Ovary (tissue), 9 donors: ENCODE data around the gene SAMD9L. TPM values are rescaled to one million over a fixed set of nuclear protein-coding genes. Genes with fewer than 3 reads are reported as not detected.
"Not testable (repeated sequence)": the region's sequence is repeated elsewhere in the genome, so short reads cannot be mapped to it uniquely, and the experiment has no call there.

ENCODE experiments used
- DNase-seq, 5 donors: peaks; one replicate each; pipeline ENCODE4 v3.0.0-alpha.2; 2019 to 2020
- H3K27ac ChIP-seq, 2 donors: fragments of 200-600 bp; one replicate each; pipeline versions ENCODE4 v1.5.1 to v1.8.0; 2019 to 2022
- H3K27me3 ChIP-seq: fragments of 200-600 bp; one replicate; pipeline ENCODE4 v1.8.0; 2022
- H3K36me3 ChIP-seq: fragments of 200-600 bp; sonication (generic); one replicate; pipeline ENCODE4 v1.5.1; 2019
- H3K4me1 ChIP-seq: one replicate; pipeline ENCODE4 v1.8.1; 2013; ENCODE audit warnings: mild to moderate bottlenecking, moderate library complexity; ENCODE audit not compliant: insufficient read depth
- H3K4me3 ChIP-seq: fragments of 200-600 bp; sonication (generic); one replicate; pipeline ENCODE4 v1.5.1; 2017
- H3K9me3 ChIP-seq, 2 donors: fragments of 200-600 bp in 1 of 2; sonication (generic) in 1 of 2; one replicate each; pipeline versions ENCODE4 v1.5.1 to v1.8.1; 2013 to 2019; ENCODE audit warnings: mild to moderate bottlenecking in 1 of 2, moderate library complexity in 1 of 2
- EP300 ChIP-seq: sonication (generic); formaldehyde crosslinking; IDR thresholded peaks from one replicate; pipeline ENCODE4 v1.6.1; 2017; ENCODE audit warnings: antibody characterized with exemption
- POLR2A ChIP-seq: fragments of 450-650 bp; IDR thresholded peaks from one replicate; pipeline ENCODE4 v1.6.1; 2017; ENCODE audit warnings: antibody characterized with exemption, mild to moderate bottlenecking, moderate library complexity
- WGBS, 3 donors: extraction: QIAGEN DNeasy Blood & Tissue Kit in 1 of 3; methylation state at CpG; one replicate each; pipeline versions ENCODE4 v1.1.5 to v1.1.7; 2013 to 2017; 5-methylcytosine and 5-hydroxymethylcytosine counted together
- intact Hi-C, 4 donors: fragments of 100-400 bp; cut with DNase I; formaldehyde crosslinking; loops; one replicate each; pipeline versions ENCODE4 v1.11.0 to v1.15.1; 2022 to 2023
- polyA plus RNA-seq, 2 donors: library from polyadenylated mRNA; stranded (reverse); fragments of 200-250 nt in 1 of 2; fragments of 350-450 nt in 1 of 2; fragmentation: Illumina TruSeq in 1 of 2; extraction: RNeasy Lipid Tissue Mini Kit (QIAGEN cat#74804) in 1 of 2; gene quantifications; one replicate each; pipeline ENCODE4 v1.2.3, GENCODE V29; 2013 to 2014
- total RNA-seq, 7 donors: library from RNA; depleted of rRNA in 2 of 7; stranded (reverse); fragments of >200 nt in 2 of 7; fragmentation: NEBNext Ultra II Directional in 3 of 7; extraction: Animal tissue kit (Norgen Biotek cat#: 25700) in 3 of 7; gene quantifications; one replicate each; pipeline versions ENCODE4 v1.1.0 to v1.2.4, GENCODE V29; 2016 to 2023
- TF ChIP-seq, protein P1 (sequence below), 3 donors: fragments of 450-650 bp in 2 of 3; fragments of 200-600 bp in 1 of 3; IDR thresholded peaks; one replicate each; pipeline versions ENCODE4 v1.5.1 to v1.8.0; 2016 to 2022; ENCODE audit warnings: antibody characterized with exemption in 3 of 3, mild to moderate bottlenecking in 1 of 3
- donor health status: DM: no; HTN: no; CAD: no; lungs with moderate emphysema.
- donor health status: DM: no; HTN: no; CAD: no.
- donor health status: Bipolar disorder and iron deficiency.
- donor health status: DM: yes; HTN: yes; CAD: no.
- donor health status: DM: no; HTN: no; CAD: no.
- donor health status: DM: yes; HTN: yes; CAD: no.

Gene SAMD9L
- total and polyA plus RNA-seq, 9 donors: 4.2 to 18.5 (median 8.7) TPM

- 91 to 96% (median 95%) methylated on average over 4 of the region's 4 CpGs for whole genome bisulfite sequencing, 3 donors
- Histone ChIP-seq H3K4me3 (no peak overlapping the region), H3K9me3 (peaks cover 0 to 33% of the 10 kb centered on the region in 2 donors), H3K27ac (no peak overlapping the region), H3K27me3 (no peaks in the 10 kb centered on the region), H3K4me1 (no peaks in the 10 kb centered on the region), H3K36me3 (no peaks in the 10 kb centered on the region)
- DNase-seq: no peak
- TF ChIP-seq POLR2A (no peak), EP300 (no peak)
- TF ChIP-seq, protein P1, sequence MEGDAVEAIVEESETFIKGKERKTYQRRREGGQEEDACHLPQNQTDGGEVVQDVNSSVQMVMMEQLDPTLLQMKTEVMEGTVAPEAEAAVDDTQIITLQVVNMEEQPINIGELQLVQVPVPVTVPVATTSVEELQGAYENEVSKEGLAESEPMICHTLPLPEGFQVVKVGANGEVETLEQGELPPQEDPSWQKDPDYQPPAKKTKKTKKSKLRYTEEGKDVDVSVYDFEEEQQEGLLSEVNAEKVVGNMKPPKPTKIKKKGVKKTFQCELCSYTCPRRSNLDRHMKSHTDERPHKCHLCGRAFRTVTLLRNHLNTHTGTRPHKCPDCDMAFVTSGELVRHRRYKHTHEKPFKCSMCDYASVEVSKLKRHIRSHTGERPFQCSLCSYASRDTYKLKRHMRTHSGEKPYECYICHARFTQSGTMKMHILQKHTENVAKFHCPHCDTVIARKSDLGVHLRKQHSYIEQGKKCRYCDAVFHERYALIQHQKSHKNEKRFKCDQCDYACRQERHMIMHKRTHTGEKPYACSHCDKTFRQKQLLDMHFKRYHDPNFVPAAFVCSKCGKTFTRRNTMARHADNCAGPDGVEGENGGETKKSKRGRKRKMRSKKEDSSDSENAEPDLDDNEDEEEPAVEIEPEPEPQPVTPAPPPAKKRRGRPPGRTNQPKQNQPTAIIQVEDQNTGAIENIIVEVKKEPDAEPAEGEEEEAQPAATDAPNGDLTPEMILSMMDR (IDR thresholded peaks at IDR 0.05): no peak
- intact Hi-C loops: no loop called here
Measured at GRCh38 chr7:93138576-93138975, 9.6 kb downstream of the SAMD9L start.

- intact Hi-C loops: no loop called here
- H3K36me3 ChIP-seq: no peaks in the 10 kb centered on the region
- H3K27me3 ChIP-seq: no peaks in the 10 kb centered on the region
- no peaks in the 10 kb centered on the region for H3K4me1 ChIP-seq
- peaks cover 0 to 19% of the 10 kb centered on the region in 2 donors for H3K9me3 ChIP-seq
- no peak overlapping the region for H3K27ac ChIP-seq
- H3K4me3 ChIP-seq: no peak overlapping the region
- no peak for DNase-seq
- no peak for TF ChIP-seq POLR2A
- TF ChIP-seq, protein P1 (IDR thresholded peaks at IDR 0.05): no peak
- no peak for TF ChIP-seq EP300
- WGBS, 3 donors: 92 to 100% (median 98%) methylated on average over 1 of the region's 1 CpG
Measured at GRCh38 chr7:93133005-93133404, 15.2 kb downstream of the SAMD9L start.

DNA sequence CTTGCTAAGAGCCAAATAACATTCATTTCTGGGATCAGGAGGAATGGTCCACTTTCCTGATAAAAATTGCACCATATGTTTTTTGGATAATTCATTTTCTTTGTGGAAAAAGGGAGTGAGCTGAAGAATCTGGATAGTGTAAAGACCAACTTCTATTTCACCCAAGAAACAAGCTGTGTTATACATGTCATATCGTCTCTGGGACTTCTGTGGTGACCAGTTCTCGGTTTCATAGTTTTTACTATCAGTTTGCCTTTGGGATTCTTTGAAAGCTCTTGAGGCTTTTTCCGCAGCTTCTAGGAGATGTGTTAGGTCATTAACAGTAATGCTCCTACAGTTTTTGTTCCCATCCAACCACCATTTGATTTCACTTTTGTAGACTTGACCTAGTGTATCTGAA is 16.0 kb downstream of the SAMD9L start:
- Histone ChIP-seq H3K27me3 (no peaks in the 10 kb centered on the region), H3K4me3 (no peak overlapping the region), H3K36me3 (no peaks in the 10 kb centered on the region), H3K4me1 (no peaks in the 10 kb centered on the region), H3K27ac (no peak overlapping the region), H3K9me3 (peaks cover 0 to 14% of the 10 kb centered on the region in 2 donors)
- DNase-seq: no peak
- intact Hi-C loops: no loop called here
- 93 to 97% (median 95%) methylated on average over 3 of the region's 3 CpGs for WGBS, 3 donors
- no peak for TF ChIP-seq EP300
- TF ChIP-seq POLR2A: no peak
- TF ChIP-seq, protein P1 (IDR thresholded peaks at IDR 0.05): no peak

- H3K4me1 ChIP-seq, H3K36me3 ChIP-seq, H3K9me3 ChIP-seq, H3K4me3 ChIP-seq, intact Hi-C loops, DNase-seq, H3K27me3 ChIP-seq, H3K27ac ChIP-seq: not testable (repeated sequence)
- 94 to 100% (median 95%) methylated on average over 1 of the region's 1 CpG for WGBS, 3 donors
Measured at GRCh38 chr7:93126954-93127353, 21.2 kb downstream of the SAMD9L start.

GRCh38 chr7:93123532-93123931 is 24.7 kb downstream of the SAMD9L start:
- H3K4me3 ChIP-seq, H3K36me3 ChIP-seq, H3K9me3 ChIP-seq, H3K27me3 ChIP-seq, DNase-seq, H3K4me1 ChIP-seq, intact Hi-C loops, H3K27ac ChIP-seq: not testable (repeated sequence)
- 76 to 96% (median 80%) methylated on average over 3 of the region's 3 CpGs for WGBS, 3 donors
